BLaER1 treated with 17β-estradiol and CSF1 and Interleukin-3, amounts not matched to agents 10 nM and 100 nM (cell line): ENCODE data around the gene ARL3.

Experiments used
- H3K27ac ChIP-seq, 11 experiments: shearing (Covaris generic); formaldehyde crosslinking; 2 replicates each; pipeline ENCODE4 v1.8.1; 2022
- H3K27me3 ChIP-seq, 11 experiments: shearing (Covaris generic); formaldehyde crosslinking; 2 replicates each; pipeline ENCODE4 v1.8.1; 2022
- H3K36me3 ChIP-seq, 11 experiments: shearing (Covaris generic); formaldehyde crosslinking; 2 replicates each; pipeline ENCODE4 v1.8.1; 2022
- H3K4me1 ChIP-seq, 10 experiments: shearing (Covaris generic); formaldehyde crosslinking; 2 replicates each; pipeline ENCODE4 v1.8.1; 2022
- H3K4me2 ChIP-seq, 11 experiments: shearing (Covaris generic); formaldehyde crosslinking; 2 replicates each; pipeline ENCODE4 v1.8.1; 2022
- H3K4me3 ChIP-seq, 10 experiments: shearing (Covaris generic); formaldehyde crosslinking; 2 replicates each; pipeline ENCODE4 v1.8.1; 2022
- H3K9ac ChIP-seq, 11 experiments: shearing (Covaris generic); formaldehyde crosslinking; 2 replicates each; pipeline ENCODE4 v1.8.1; 2022
- H3K9me3 ChIP-seq, 11 experiments: shearing (Covaris generic); formaldehyde crosslinking; replicated peaks in 1 of 11; 2 replicates each; pipeline ENCODE4 v1.8.1; 2022
- H4K20me1 ChIP-seq, 11 experiments: shearing (Covaris generic); formaldehyde crosslinking; 2 replicates each; pipeline ENCODE4 v1.8.1; 2022
- Cebpa-rat ChIP-seq, 11 experiments: shearing (Covaris generic); IDR thresholded peaks; 2 replicates each; pipeline ENCODE4 v1.8.1; 2022

ARL3 gene

GRCh38 chr10:102652170-102652916 is 61.9 kb downstream of the ARL3 start:
- H3K9ac ChIP-seq: peak overlapping the region; percentile 8 to 99 (median 96); a peak in 18 of 22 replicates
- peaks cover 69 to 98% (median 83%) of the 10 kb centered on the region in 10 experiments for H3K4me1 ChIP-seq
- no peaks in the 10 kb centered on the region for H3K27me3 ChIP-seq
- H3K27ac ChIP-seq: peak overlapping the region in 8 of 11 experiments; percentile 13 to 98 (median 60); a peak in 15 of 22 replicates
- H4K20me1 ChIP-seq: peaks cover 100% of the 10 kb centered on the region in 11 experiments
- H3K4me2 ChIP-seq: peak overlapping the region; percentile 97 to 100 (median 99)
- no peak for TF ChIP-seq Cebpa-rat (IDR thresholded peaks at IDR 0.05)
- H3K4me3 ChIP-seq: peak overlapping the region in 4 of 10 experiments; percentile 19 to 100 (median 68); a peak in 4 of 20 replicates
- H3K36me3 ChIP-seq: peaks cover 52 to 89% (median 78%) of the 10 kb centered on the region in 11 experiments
- no peaks in the 10 kb centered on the region for H3K9me3 ChIP-seq

GRCh38 chr10:102651455-102652169 is 62.6 kb downstream of the ARL3 start:
- H3K4me2 ChIP-seq: peak overlapping the region; percentile 97 to 100 (median 99)
- peaks cover 44 to 87% (median 73%) of the 10 kb centered on the region in 11 experiments for H3K36me3 ChIP-seq
- peak overlapping the region; percentile 52 to 99 (median 97); a peak in 21 of 22 replicates for H3K9ac ChIP-seq
- no peaks in the 10 kb centered on the region for H3K27me3 ChIP-seq
- no peak for TF ChIP-seq Cebpa-rat (IDR thresholded peaks at IDR 0.05)
- peaks cover 100% of the 10 kb centered on the region in 11 experiments for H4K20me1 ChIP-seq
- H3K9me3 ChIP-seq: no peaks in the 10 kb centered on the region
- H3K4me1 ChIP-seq: peaks cover 73 to 97% (median 83%) of the 10 kb centered on the region in 10 experiments
- peak overlapping the region in 10 of 11 experiments; percentile 40 to 98 (median 60); a peak in 19 of 22 replicates for H3K27ac ChIP-seq
- peak overlapping the region in 9 of 10 experiments; percentile 22 to 100 (median 98); a peak in 10 of 20 replicates for H3K4me3 ChIP-seq

GRCh38 chr10:102650655-102651454 is 63.3 kb downstream of the ARL3 start:
- peak overlapping the region; percentile 43 to 100 (median 96); a peak in 19 of 20 replicates for H3K4me3 ChIP-seq
- H4K20me1 ChIP-seq: peaks cover 94 to 100% (median 95%) of the 10 kb centered on the region in 11 experiments
- no peaks in the 10 kb centered on the region for H3K9me3 ChIP-seq
- TF ChIP-seq Cebpa-rat (IDR thresholded peaks at IDR 0.05): no peak
- H3K27me3 ChIP-seq: no peaks in the 10 kb centered on the region
- H3K27ac ChIP-seq: peak overlapping the region in 10 of 11 experiments; percentile 40 to 98 (median 60); a peak in 20 of 22 replicates
- peak overlapping the region; percentile 52 to 99 (median 97); a peak in 21 of 22 replicates for H3K9ac ChIP-seq
- peaks cover 73 to 90% (median 83%) of the 10 kb centered on the region in 10 experiments for H3K4me1 ChIP-seq
- H3K4me2 ChIP-seq: peak overlapping the region; percentile 97 to 100 (median 99)
- H3K36me3 ChIP-seq: peaks cover 37 to 80% (median 65%) of the 10 kb centered on the region in 11 experiments

GRCh38 chr10:102649797-102650654 is 64.2 kb downstream of the ARL3 start:
- peak overlapping the region; percentile 17 to 98 (median 61); a peak in 19 of 22 replicates for H3K27ac ChIP-seq
- no peaks in the 10 kb centered on the region for H3K27me3 ChIP-seq
- peak overlapping the region; percentile 96 to 99 (median 98) for H3K9ac ChIP-seq
- TF ChIP-seq Cebpa-rat (IDR thresholded peaks at IDR 0.05): no peak
- no peaks in the 10 kb centered on the region for H3K9me3 ChIP-seq
- peaks cover 29 to 71% (median 57%) of the 10 kb centered on the region in 11 experiments for H3K36me3 ChIP-seq
- H3K4me1 ChIP-seq: peaks cover 73 to 86% (median 81%) of the 10 kb centered on the region in 10 experiments
- peaks cover 86 to 98% (median 92%) of the 10 kb centered on the region in 11 experiments for H4K20me1 ChIP-seq
- peak overlapping the region; percentile 78 to 100 (median 96) for H3K4me3 ChIP-seq
- peak overlapping the region; percentile 97 to 100 (median 99) for H3K4me2 ChIP-seq

GRCh38 chr10:102648889-102649796 is 65.1 kb downstream of the ARL3 start:
- TF ChIP-seq Cebpa-rat (IDR thresholded peaks at IDR 0.05): no peak
- H4K20me1 ChIP-seq: peaks cover 78 to 97% (median 92%) of the 10 kb centered on the region in 11 experiments
- H3K9me3 ChIP-seq: no peaks in the 10 kb centered on the region
- peak overlapping the region; percentile 17 to 98 (median 62); a peak in 20 of 22 replicates for H3K27ac ChIP-seq
- peak overlapping the region; percentile 78 to 100 (median 96) for H3K4me3 ChIP-seq
- H3K36me3 ChIP-seq: peaks cover 20 to 63% (median 48%) of the 10 kb centered on the region in 11 experiments
- peaks cover 73 to 77% (median 75%) of the 10 kb centered on the region in 10 experiments for H3K4me1 ChIP-seq
- no peaks in the 10 kb centered on the region for H3K27me3 ChIP-seq
- peak overlapping the region; percentile 97 to 100 (median 99) for H3K4me2 ChIP-seq
- H3K9ac ChIP-seq: peak overlapping the region; percentile 96 to 99 (median 98)

- TF ChIP-seq Cebpa-rat (IDR thresholded peaks at IDR 0.05): no peak
- Histone ChIP-seq H3K9me3 (no peaks in the 10 kb centered on the region), H4K20me1 (peaks cover 71 to 89% (median 85%) of the 10 kb centered on the region in 11 experiments), H3K36me3 (peaks cover 12 to 55% (median 41%) of the 10 kb centered on the region in 11 experiments), H3K4me1 (peaks cover 65 to 70% (median 69%) of the 10 kb centered on the region in 10 experiments), H3K9ac (peak overlapping the region; percentile 96 to 99 (median 98)), H3K27ac (peak overlapping the region in 8 of 11 experiments; percentile 11 to 99 (median 98); a peak in 14 of 22 replicates), H3K4me2 (peak overlapping the region; percentile 97 to 100 (median 99)), H3K27me3 (no peaks in the 10 kb centered on the region), H3K4me3 (peak overlapping the region; percentile 78 to 100 (median 96))
Measured at GRCh38 chr10:102648269-102648888, 65.8 kb downstream of the ARL3 start.
